GM12875 (cell line): ENCODE results near the gene NAXD.

Experiments used
- H3K4me3 ChIP-seq: one replicate; pipeline ENCODE4 v1.5.1; 2011; ENCODE audit warnings: low read depth, low read length, control low read depth
- CTCF ChIP-seq: IDR thresholded peaks from 2 replicates; pipeline ENCODE4 v1.5.1; 2011; ENCODE audit warnings: low read depth, mild to moderate bottlenecking, control low read depth, inconsistent platforms, low read length, moderate library complexity, borderline replicate concordance; ENCODE audit not compliant: insufficient read depth

Gene NAXD

GRCh38 chr13:110624766-110625756 lies 9.7 kb downstream of the NAXD start:
- H3K4me3 ChIP-seq = no peak overlapping the region
- TF ChIP-seq CTCF = no peak

GRCh38 chr13:110625771-110626321 lies 10.5 kb downstream of the NAXD start:
- no peak for TF ChIP-seq CTCF
- H3K4me3 ChIP-seq = no peak overlapping the region

GRCh38 chr13:110626521-110626920 lies 11.2 kb downstream of the NAXD start:
- no peak for TF ChIP-seq CTCF
- no peak overlapping the region for H3K4me3 ChIP-seq

- no peak for TF ChIP-seq CTCF
- no peak overlapping the region for H3K4me3 ChIP-seq
These were observed 12.0 kb downstream of the NAXD start for GRCh38 chr13:110627351-110627750.

- H3K4me3 ChIP-seq = no peak overlapping the region
- no peak for TF ChIP-seq CTCF
These were observed 12.6 kb downstream of the NAXD start for GRCh38 chr13:110627761-110628476.

- TF ChIP-seq CTCF = no peak
- H3K4me3 ChIP-seq = no peak overlapping the region
These were observed 13.1 kb downstream of the NAXD start for GRCh38 chr13:110628477-110628793.
